Liver (tissue), 3 donors: ENCODE data around the gene LHX3.

Source experiments
- ATF3 ChIP-seq: IDR thresholded peaks from 2 replicates; pipeline ENCODE4 v1.6.1; 2016; ENCODE audit warnings: antibody characterized with exemption
- CTCF ChIP-seq: fragments of 150-350 bp; IDR thresholded peaks from 2 replicates; pipeline ENCODE4 v1.5.1; 2017; ENCODE audit warnings: improper control_type of control experiment, low read depth, low read length; ENCODE audit not compliant: missing input control
- FOXA1 ChIP-seq: IDR thresholded peaks from 2 replicates; pipeline ENCODE4 v1.6.1; 2016; ENCODE audit warnings: antibody characterized with exemption
- HNF4A ChIP-seq, 2 donors: conservative IDR thresholded peaks; 2 replicates each; pipeline ENCODE4 v1.6.1; 2016; ENCODE audit warnings: antibody characterized with exemption in 2 of 2, mild to moderate bottlenecking in 2 of 2
- JUND ChIP-seq, 2 donors: IDR thresholded peaks; 2 replicates each; pipeline ENCODE4 v1.6.1; 2016; ENCODE audit warnings: antibody characterized with exemption in 2 of 2
- MAX ChIP-seq: IDR thresholded peaks from 2 replicates; pipeline ENCODE4 v1.6.1; 2016; ENCODE audit warnings: antibody characterized with exemption
- RAD21 ChIP-seq, 2 donors: IDR thresholded peaks; 2 replicates each; pipeline ENCODE4 v1.6.1; 2016; ENCODE audit warnings: antibody characterized with exemption in 2 of 2, mild to moderate bottlenecking in 2 of 2
- REST ChIP-seq: IDR thresholded peaks from 2 replicates; pipeline ENCODE4 v1.6.1; 2016; ENCODE audit warnings: antibody characterized with exemption, mild to moderate bottlenecking
- RXRA ChIP-seq, 2 donors: IDR thresholded peaks; 2 replicates each; pipeline ENCODE4 v1.6.1; 2017 to 2018; ENCODE audit warnings: antibody characterized with exemption in 2 of 2, mild to moderate bottlenecking in 1 of 2
- TAF1 ChIP-seq: conservative IDR thresholded peaks from 2 replicates; pipeline ENCODE4 v1.6.1; 2016; ENCODE audit warnings: antibody characterized with exemption, mild to moderate bottlenecking
- YY1 ChIP-seq: IDR thresholded peaks from 2 replicates; pipeline ENCODE4 v1.6.1; 2016; ENCODE audit warnings: antibody characterized with exemption, mild to moderate bottlenecking
- ZBTB33 ChIP-seq: IDR thresholded peaks from 2 replicates; pipeline ENCODE4 v1.6.1; 2016; ENCODE audit warnings: antibody characterized with exemption
- donor health status: healthy.
- donor health status: healthy.

GRCh38 chr9:136181784-136182419 is 23.0 kb downstream of the LHX3 start:
- TF ChIP-seq CTCF (no peak), FOXA1 (no peak), YY1 (no peak), HNF4A (conservative IDR thresholded peaks at IDR 0.05) (no peak), MAX (no peak), JUND (IDR thresholded peaks at IDR 0.05) (no peak), RAD21 (IDR thresholded peaks at IDR 0.05) (no peak), RXRA (IDR thresholded peaks at IDR 0.05) (no peak), ATF3 (no peak), TAF1 (no peak), REST (no peak), ZBTB33 (no peak)
